ENCODE measurements around the gene TPCN2. TPM values are rescaled to one million over a fixed set of nuclear protein-coding genes. Genes with fewer than 3 reads are reported as not detected.

TPCN2 gene
- total RNA-seq, 4 donors from 2014 or later: 12.2 to 30.7 (median 17.6) TPM

GRCh38 chr11:69095300-69095699, 46.6 kb downstream of the TPCN2 start:
- no peak for TF ChIP-seq CTCF (IDR thresholded peaks at IDR 0.05; ENCODE audit: low read depth)

GRCh38 chr11:69096473-69096872, 47.7 kb downstream of the TPCN2 start:
- no peak for TF ChIP-seq CTCF (IDR thresholded peaks at IDR 0.05; ENCODE audit: low read depth)

GRCh38 chr11:69097263-69097662, 48.5 kb downstream of the TPCN2 start:
- no peak for TF ChIP-seq CTCF (IDR thresholded peaks at IDR 0.05; ENCODE audit: low read depth)

GRCh38 chr11:69099180-69099579, 50.4 kb downstream of the TPCN2 start:
- no peak for TF ChIP-seq CTCF (IDR thresholded peaks at IDR 0.05; ENCODE audit: low read depth)

GRCh38 chr11:69100454-69101114, 51.9 kb downstream of the TPCN2 start:
- TF ChIP-seq CTCF (IDR thresholded peaks at IDR 0.05; ENCODE audit: low read depth): no peak

- TF ChIP-seq CTCF (IDR thresholded peaks at IDR 0.05; ENCODE audit: low read depth): no peak
These were observed 52.5 kb downstream of the TPCN2 start for GRCh38 chr11:69101115-69101791.

- no peak for TF ChIP-seq CTCF (IDR thresholded peaks at IDR 0.05; ENCODE audit: low read depth)
These were observed 53.3 kb downstream of the TPCN2 start for GRCh38 chr11:69101792-69102695.
